HCT116 (cell line): Measurements from ENCODE around the gene OR51E2. TPM values are rescaled to one million over a fixed set of nuclear protein-coding genes. Genes with fewer than 3 reads are reported as not detected.

Source experiments
- ATAC-seq: fragments of 200-7000 bp; cut with Tn5 transposase; 2 replicates; pipeline ENCODE4 v1.9.1; 2020; ENCODE audit warnings: mild to moderate bottlenecking, moderate library complexity
- BruUV-seq: library from RNA; stranded (reverse); fragments of 400-500 nt; replicated peaks from 2 replicates; lab custom pipeline; 2021; lab: Mats Ljungman, UMichigan
- CTCF ChIA-PET: fragments of 300-600 bp; sonication (Branson Sonifier 250); formaldehyde crosslinking; loops from one replicate; lab custom pipeline; 2021; ENCODE audit warnings: antibody characterized with exemption; lab: Charles Lee
- POLR2A ChIA-PET: fragments of 300-600, 350-600 bp; sonication (Branson Sonifier 250); formaldehyde crosslinking; loops from one replicate; lab custom pipeline; 2021; ENCODE audit warnings: antibody characterized with exemption; lab: Charles Lee
- RAD21 ChIA-PET, 2 experiments: fragments of 300-600 bp; sonication (Branson Sonifier 250); formaldehyde crosslinking; loops; one replicate each; lab custom pipeline; 2023; ENCODE audit warnings: low total read pairs in 2 of 2; ENCODE audit not compliant: uncharacterized antibody in 2 of 2, unreplicated experiment in 2 of 2, low non-redundant PET in 1 of 2; lab: Charles Lee
- DNase-seq: peaks from one replicate; pipeline ENCODE4 v3.0.0-alpha.2; 2010; ENCODE audit warnings: low read depth, low spot score
- H2AFZ ChIP-seq: fragments of 200-600 bp; shearing (Covaris generic), sonication (generic); 2 replicates; pipeline ENCODE4 v1.6.1; 2017; ENCODE audit warnings: low read depth, mixed run types, mixed read lengths, antibody characterized with exemption, low read length; ENCODE audit not compliant: poor library complexity, severe bottlenecking
- H3K27ac ChIP-seq: 2 replicates; pipeline ENCODE4 v1.5.1; 2012; ENCODE audit warnings: low read depth, low read length
- H3K27me3 ChIP-seq: fragments of 200-600 bp; sonication (generic); 2 replicates; pipeline ENCODE4 v1.6.1; 2016; ENCODE audit warnings: mixed run types, low read length, mixed read lengths; ENCODE audit not compliant: insufficient read depth
- H3K36me3 ChIP-seq, 2 experiments: fragments of 200-500 bp in 1 of 2; fragments of 200-600 bp in 1 of 2; sonication (Bioruptor generic) in 1 of 2; sonication (generic) in 1 of 2; 2 replicates each; pipeline versions ENCODE4 v1.5.1 to v1.6.1; 2014 to 2016; ENCODE audit warnings: low read length in 2 of 2, inconsistent platforms in 1 of 2, mixed read lengths in 1 of 2, mixed run types in 1 of 2; ENCODE audit not compliant: insufficient read depth in 2 of 2, control insufficient read depth in 1 of 2
- H3K4me1 ChIP-seq, 2 experiments: fragments of 200-600 bp in 1 of 2; sonication (generic) in 1 of 2; 2 replicates each; pipeline versions ENCODE4 v1.5.1 to v1.6.1; 2012 to 2017; ENCODE audit warnings: low read length in 2 of 2, inconsistent platforms in 1 of 2, mild to moderate bottlenecking in 1 of 2, mixed read lengths in 1 of 2, mixed run types in 1 of 2, moderate library complexity in 1 of 2; ENCODE audit not compliant: insufficient read depth in 2 of 2, control insufficient read depth in 1 of 2
- H3K4me2 ChIP-seq: fragments of 200-600 bp; sonication (generic); 2 replicates; pipeline ENCODE4 v1.6.1; 2017; ENCODE audit warnings: mixed run types, low read length, mixed read lengths
- H3K4me3 ChIP-seq, 2 experiments: fragments of 200-600 bp in 1 of 2; sonication (generic) in 1 of 2; replicated peaks in 1 of 2; 2 replicates each; pipeline ENCODE4 v1.5.1; 2011 to 2016; ENCODE audit warnings: low read length in 2 of 2, control low read depth in 1 of 2, low read depth in 1 of 2, mild to moderate bottlenecking in 1 of 2, mixed read lengths in 1 of 2, mixed run types in 1 of 2
- H3K79me2 ChIP-seq: fragments of 200-600 bp; sonication (generic); 2 replicates; pipeline ENCODE4 v1.6.1; 2017; ENCODE audit warnings: mild to moderate bottlenecking, mixed run types, low read length, moderate library complexity, mixed read lengths; ENCODE audit not compliant: insufficient read depth
- H3K9ac ChIP-seq: fragments of 200-600 bp; sonication (generic); 2 replicates; pipeline ENCODE4 v1.6.1; 2016; ENCODE audit warnings: low read length, mixed read lengths
- H3K9me2 ChIP-seq: fragments of 200-600 bp; sonication (generic), shearing (Covaris generic); 2 replicates; pipeline ENCODE4 v1.6.1; 2017; ENCODE audit warnings: mixed run types, mild to moderate bottlenecking, moderate library complexity; ENCODE audit not compliant: insufficient read depth
- H3K9me3 ChIP-seq, 2 experiments: fragments of 200-500 bp in 1 of 2; fragments of 200-600 bp in 1 of 2; sonication (Bioruptor generic) in 1 of 2; sonication (generic) in 1 of 2; 2 replicates each; pipeline ENCODE4 v1.6.1; 2014 to 2017; ENCODE audit warnings: low read length in 2 of 2, mixed read lengths in 2 of 2, inconsistent platforms in 1 of 2, low read depth in 1 of 2, mild to moderate bottlenecking in 1 of 2, mixed run types in 1 of 2, moderate library complexity in 1 of 2; ENCODE audit not compliant: control insufficient read depth in 1 of 2, insufficient read depth in 1 of 2
- H4K20me1 ChIP-seq: fragments of 200-600 bp; sonication (generic), shearing (Covaris generic); 2 replicates; pipeline ENCODE4 v1.6.1; 2017; ENCODE audit warnings: mixed run types, mild to moderate bottlenecking, moderate library complexity; ENCODE audit not compliant: insufficient read depth
- EZH2phosphoT487 ChIP-seq: fragments of 200-600 bp; IDR thresholded peaks from 2 replicates; pipeline ENCODE4 v1.6.1; 2018; ENCODE audit warnings: antibody characterized with exemption, borderline replicate concordance
- MAX ChIP-seq: IDR thresholded peaks from 2 replicates; pipeline ENCODE4 v1.6.1; 2012
- POLR2A ChIP-seq: IDR thresholded peaks from 2 replicates; pipeline ENCODE4 v1.7.0; 2011; ENCODE audit warnings: borderline replicate concordance; ENCODE audit not compliant: insufficient read depth, insufficient read length; ENCODE audit errors: extremely low read depth
- POLR2AphosphoS5 ChIP-seq: IDR thresholded peaks from 2 replicates; pipeline ENCODE4 v1.6.1; 2011; ENCODE audit warnings: mild to moderate bottlenecking, low read depth, low read length, moderate library complexity
- SIN3A ChIP-seq: IDR thresholded peaks from 2 replicates; pipeline ENCODE4 v1.6.1; 2012; ENCODE audit warnings: low read depth
- YY1 ChIP-seq: IDR thresholded peaks from 2 replicates; pipeline ENCODE4 v1.6.1; 2011; ENCODE audit warnings: low read length, low read depth, moderate library complexity, mild to moderate bottlenecking; ENCODE audit not compliant: insufficient replicate concordance; ENCODE audit errors: extremely low read depth
- ZFX ChIP-seq: fragments of 450-650 bp; IDR thresholded peaks from 2 replicates; pipeline ENCODE4 v1.6.1; 2017
- ZNF274 ChIP-seq: fragments of 200-500 bp; sonication (Bioruptor generic); IDR thresholded peaks from 2 replicates; pipeline ENCODE4 v1.6.1; 2014; ENCODE audit warnings: mild to moderate bottlenecking, low read depth, low read length, inconsistent platforms
- intact Hi-C: fragments of 100-400 bp; cut with micrococcal nuclease; formaldehyde crosslinking; loops from 2 replicates; pipeline ENCODE4 v1.10.0; 2022
- total RNA-seq: library from RNA; stranded (reverse); gene quantifications from one replicate; pipeline ENCODE4 v1.2.1, GENCODE V29; 2021; ENCODE audit not compliant: unreplicated experiment

The OR51E2 gene
- total RNA-seq, 1 experiment from 2014 or later, result not detected

DNA sequence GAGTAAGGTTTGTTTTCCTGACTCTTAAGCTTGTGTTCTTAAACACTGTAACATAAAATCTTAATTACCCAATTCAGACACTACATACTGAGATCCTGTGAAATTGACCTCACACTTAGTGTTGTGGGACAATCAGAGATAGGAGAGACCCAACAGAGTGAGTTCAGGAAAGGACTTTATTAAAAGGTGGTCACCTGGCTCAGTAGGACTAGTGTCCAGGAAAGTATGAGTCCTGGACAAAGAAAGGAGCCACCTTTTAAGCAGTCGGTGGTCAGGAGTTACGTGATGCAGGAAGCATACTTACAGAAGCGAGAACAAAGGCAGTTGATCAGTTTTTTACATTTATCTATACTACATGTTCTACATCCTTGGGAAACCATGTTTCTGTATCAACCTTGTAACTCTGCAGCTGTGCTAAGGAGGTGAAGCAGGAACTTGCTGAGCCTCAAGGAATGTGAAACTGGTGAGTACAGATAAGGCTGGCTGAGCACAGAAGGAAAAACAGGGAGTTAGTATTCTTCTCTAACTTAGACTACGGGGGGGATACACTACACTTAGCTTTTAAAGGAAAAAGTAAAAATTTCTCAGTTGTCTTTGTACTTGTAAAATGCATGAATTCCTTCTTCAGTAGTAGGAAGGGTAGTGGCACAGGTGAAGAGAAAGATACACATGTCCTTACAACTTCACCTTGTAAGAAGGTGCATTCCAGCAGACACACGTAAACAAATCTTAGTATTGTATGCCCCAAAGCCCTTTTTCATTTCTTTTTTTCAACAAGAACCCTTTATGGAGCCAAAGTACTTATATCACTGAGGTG is 38.8 kb downstream of the OR51E2 start:
- no peak for DNase-seq
- Histone ChIP-seq H3K36me3 (no peaks in the 10 kb centered on the region), H3K9ac (no peak overlapping the region), H3K4me1 (no peaks in the 10 kb centered on the region), H4K20me1 (no peaks in the 10 kb centered on the region), H3K4me2 (no peak overlapping the region), H3K27me3 (peaks cover 76% of the 10 kb centered on the region), H3K9me3 (no peaks in the 10 kb centered on the region), H3K79me2 (no peaks in the 10 kb centered on the region), H3K27ac (no peak overlapping the region)
- ChIA-PET CTCF (interaction anchor here (1.7 kb wide), 1 partner anchor 23 kb away, joined by 4 read pairs; no protein-coding TSS in a partner anchor), RAD21 (no interaction called here)
- BruUV-seq, result no TSS peak
- intact Hi-C loops, result no loop called here
- TF ChIP-seq POLR2AphosphoS5, result no peak
- no peak for TF ChIP-seq ZNF274
- TF ChIP-seq ZFX, result no peak
- no peak for TF ChIP-seq POLR2A
- TF ChIP-seq SIN3A, result no peak
- TF ChIP-seq, all 23 proteins: peak for 0
- ATAC-seq, result no peak
- H3K4me3 ChIP-seq, result no peak overlapping the region
- POLR2A ChIA-PET, result no interaction called here
- H3K9me2 ChIP-seq, result no peaks in the 10 kb centered on the region
- no peak overlapping the region for H2AFZ ChIP-seq

GRCh38 chr11:4654635-4655369 is 42.9 kb downstream of the OR51E2 start:
- no TSS peak for BruUV-seq
- ATAC-seq, result no peak
- no peaks in the 10 kb centered on the region for H3K36me3 ChIP-seq

More at GRCh38 chr11:4654635-4655369, 42.9 kb downstream of the OR51E2 start:
- intact Hi-C loops, result no loop called here
- POLR2A ChIA-PET, result no interaction called here
- H3K27me3 ChIP-seq, result peaks cover 58% of the 10 kb centered on the region
- no peaks in the 10 kb centered on the region for H3K9me2 ChIP-seq
- CTCF ChIA-PET, result no interaction called here
- no peaks in the 10 kb centered on the region for H3K4me1 ChIP-seq
- no peak overlapping the region for H2AFZ ChIP-seq
- no peak for DNase-seq
- no peaks in the 10 kb centered on the region for H3K79me2 ChIP-seq
- H3K4me3 ChIP-seq, result no peak overlapping the region
- no peak overlapping the region for H3K9ac ChIP-seq
- TF ChIP-seq POLR2A (no peak), ZNF274 (no peak), YY1 (no peak), EZH2phosphoT487 (no peak), POLR2AphosphoS5 (no peak), MAX (no peak)
- RAD21 ChIA-PET, result no interaction called here
- H4K20me1 ChIP-seq, result no peaks in the 10 kb centered on the region
- H3K27ac ChIP-seq, result no peak overlapping the region
- H3K4me2 ChIP-seq, result no peak overlapping the region
- no peaks in the 10 kb centered on the region for H3K9me3 ChIP-seq
